ENCODE results near the gene BBOX1. TPM values are rescaled to one million over a fixed set of nuclear protein-coding genes. Genes with fewer than 3 reads are reported as not detected.

BBOX1 gene
- total and polyA plus RNA-seq, 2 of the 4 experiments (the other 2 are of a cell fraction), result not detected

DNA sequence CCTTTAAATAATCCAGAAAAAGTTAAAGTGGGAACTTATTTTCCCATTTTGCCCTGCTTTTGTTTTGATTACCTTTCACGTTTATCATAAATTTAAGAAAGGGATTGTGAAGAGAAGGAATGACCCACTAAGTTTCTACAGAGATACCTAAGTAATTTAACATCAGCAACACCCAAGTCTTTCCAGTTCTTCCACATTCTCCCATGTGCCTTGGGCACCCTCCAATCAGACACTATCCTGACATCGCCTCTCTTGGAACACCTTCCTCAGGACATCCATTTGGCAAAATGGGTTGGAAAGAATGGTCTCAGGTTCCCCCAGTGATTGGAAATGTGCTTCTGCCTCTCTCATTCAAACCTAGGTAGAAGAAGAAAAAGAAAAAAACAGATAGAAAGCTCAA, 6.3 kb downstream of the BBOX1 start:
- Histone ChIP-seq H4K8ac (ENCODE audit: low read depth in 2 of 2, low read length in 2 of 2) (no peak overlapping the region), H3K56ac (ENCODE audit: extremely low read depth, insufficient read depth, low read length) (no peak overlapping the region), H3K4ac (ENCODE audit: low read depth, low read length) (no peak overlapping the region), H3K23ac (ENCODE audit: low read depth, low read length) (no peak overlapping the region), H2AK9ac (replicated peaks; ENCODE audit: low read depth, low read length, poor library complexity) (no peak overlapping the region), H2AFZ (replicated peaks; ENCODE audit: low read length, poor library complexity) (no peak overlapping the region), H4K20me1 (ENCODE audit: insufficient read depth, low read length) (no peaks in the 10 kb centered on the region), H2BK20ac (ENCODE audit: low read depth, low read length) (no peak overlapping the region), H2BK5ac (ENCODE audit: low read depth, low read length, poor library complexity, severe bottlenecking) (no peak overlapping the region), H3K4me3 (ENCODE audit: insufficient read depth, low read depth, low read length) (no peak overlapping the region), H4K5ac (ENCODE audit: low read depth, low read length) (no peak overlapping the region), H3K27me3 (ENCODE audit: control insufficient read depth, insufficient read depth, low read length) (no peaks in the 10 kb centered on the region), H4K91ac (ENCODE audit: insufficient read depth, low read depth, low read length) (no peak overlapping the region), H2BK120ac (ENCODE audit: low read depth, low read length) (no peak overlapping the region), H3K9ac (ENCODE audit: low read depth, low read length) (no peak overlapping the region), H3K4me2 (ENCODE audit: low read depth, low read length) (no peak overlapping the region), H3K18ac (ENCODE audit: low read depth, low read length) (no peak overlapping the region), H3K9me3 (ENCODE audit: control insufficient read depth, insufficient read depth, low read length) (no peaks in the 10 kb centered on the region), H2BK15ac (ENCODE audit: low read depth, low read length) (no peak overlapping the region), H3K79me1 (ENCODE audit: low read depth in 1 of 2, low read length in 2 of 2) (no peaks in the 10 kb centered on the region), H3K4me1 (ENCODE audit: control insufficient read depth, insufficient read depth, low read length) (no peaks in the 10 kb centered on the region; the same call in 1 of the 2 replicates), H3K36me3 (ENCODE audit: control insufficient read depth, insufficient read depth, low read length) (no peaks in the 10 kb centered on the region), H3K14ac (replicated peaks; ENCODE audit: low read depth, low read length) (no peak overlapping the region), H3K9me1 (ENCODE audit: insufficient read depth, low read length) (no peaks in the 10 kb centered on the region), H2AK5ac (ENCODE audit: low read depth, low read length) (no peak overlapping the region), H3K27ac (ENCODE audit: insufficient read depth, low read length) (no peak overlapping the region)
- ChIA-PET POLR2A (ENCODE audit: unreplicated experiment) (no interaction called here), CTCF (interaction anchor here (0.6 kb wide), 1 partner anchor 1033 kb away, joined by 5 read pairs; no protein-coding TSS in a partner anchor)
- no peak for ATAC-seq (ENCODE audit: low read depth)
- TF ChIP-seq RFX5 (IDR thresholded peaks at IDR 0.05; ENCODE audit: low read depth, low read length), result no peak
- TF ChIP-seq NFE2L2 (IDR thresholded peaks at IDR 0.05; ENCODE audit: low read depth, low read length), result no peak
- TF ChIP-seq RAD21 (IDR thresholded peaks at IDR 0.05; ENCODE audit: low read length), result no peak
- no peak for TF ChIP-seq CHD1 (IDR thresholded peaks at IDR 0.05; ENCODE audit: low read depth, low read length)
- TF ChIP-seq FOS (IDR thresholded peaks at IDR 0.05; ENCODE audit: low read depth, low read length), result no peak
- no peak for TF ChIP-seq MXI1 (IDR thresholded peaks at IDR 0.05; ENCODE audit: borderline replicate concordance, low read depth, low read length)
- TF ChIP-seq BHLHE40 (IDR thresholded peaks at IDR 0.05; ENCODE audit: low read depth, low read length), result no peak
- TF ChIP-seq SMC3 (IDR thresholded peaks at IDR 0.05; ENCODE audit: low read depth, low read length), result no peak
- TF ChIP-seq, protein P1, sequence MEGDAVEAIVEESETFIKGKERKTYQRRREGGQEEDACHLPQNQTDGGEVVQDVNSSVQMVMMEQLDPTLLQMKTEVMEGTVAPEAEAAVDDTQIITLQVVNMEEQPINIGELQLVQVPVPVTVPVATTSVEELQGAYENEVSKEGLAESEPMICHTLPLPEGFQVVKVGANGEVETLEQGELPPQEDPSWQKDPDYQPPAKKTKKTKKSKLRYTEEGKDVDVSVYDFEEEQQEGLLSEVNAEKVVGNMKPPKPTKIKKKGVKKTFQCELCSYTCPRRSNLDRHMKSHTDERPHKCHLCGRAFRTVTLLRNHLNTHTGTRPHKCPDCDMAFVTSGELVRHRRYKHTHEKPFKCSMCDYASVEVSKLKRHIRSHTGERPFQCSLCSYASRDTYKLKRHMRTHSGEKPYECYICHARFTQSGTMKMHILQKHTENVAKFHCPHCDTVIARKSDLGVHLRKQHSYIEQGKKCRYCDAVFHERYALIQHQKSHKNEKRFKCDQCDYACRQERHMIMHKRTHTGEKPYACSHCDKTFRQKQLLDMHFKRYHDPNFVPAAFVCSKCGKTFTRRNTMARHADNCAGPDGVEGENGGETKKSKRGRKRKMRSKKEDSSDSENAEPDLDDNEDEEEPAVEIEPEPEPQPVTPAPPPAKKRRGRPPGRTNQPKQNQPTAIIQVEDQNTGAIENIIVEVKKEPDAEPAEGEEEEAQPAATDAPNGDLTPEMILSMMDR (conservative IDR thresholded peaks at IDR 0.05; ENCODE audit: low read depth, low read length), result no peak
- TF ChIP-seq CEBPB (IDR thresholded peaks at IDR 0.05; ENCODE audit: low read depth, low read length), result no peak
- TF ChIP-seq MAZ (IDR thresholded peaks at IDR 0.05; ENCODE audit: borderline replicate concordance, low read depth, low read length), result no peak
- TF ChIP-seq RCOR1 (IDR thresholded peaks at IDR 0.05; ENCODE audit: insufficient replicate concordance, low read length), result no peak
- TF ChIP-seq, protein P2, sequence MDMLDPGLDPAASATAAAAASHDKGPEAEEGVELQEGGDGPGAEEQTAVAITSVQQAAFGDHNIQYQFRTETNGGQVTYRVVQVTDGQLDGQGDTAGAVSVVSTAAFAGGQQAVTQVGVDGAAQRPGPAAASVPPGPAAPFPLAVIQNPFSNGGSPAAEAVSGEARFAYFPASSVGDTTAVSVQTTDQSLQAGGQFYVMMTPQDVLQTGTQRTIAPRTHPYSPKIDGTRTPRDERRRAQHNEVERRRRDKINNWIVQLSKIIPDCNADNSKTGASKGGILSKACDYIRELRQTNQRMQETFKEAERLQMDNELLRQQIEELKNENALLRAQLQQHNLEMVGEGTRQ (IDR thresholded peaks at IDR 0.05; ENCODE audit: low read depth, low read length), result no peak
- TF ChIP-seq, protein P3, sequence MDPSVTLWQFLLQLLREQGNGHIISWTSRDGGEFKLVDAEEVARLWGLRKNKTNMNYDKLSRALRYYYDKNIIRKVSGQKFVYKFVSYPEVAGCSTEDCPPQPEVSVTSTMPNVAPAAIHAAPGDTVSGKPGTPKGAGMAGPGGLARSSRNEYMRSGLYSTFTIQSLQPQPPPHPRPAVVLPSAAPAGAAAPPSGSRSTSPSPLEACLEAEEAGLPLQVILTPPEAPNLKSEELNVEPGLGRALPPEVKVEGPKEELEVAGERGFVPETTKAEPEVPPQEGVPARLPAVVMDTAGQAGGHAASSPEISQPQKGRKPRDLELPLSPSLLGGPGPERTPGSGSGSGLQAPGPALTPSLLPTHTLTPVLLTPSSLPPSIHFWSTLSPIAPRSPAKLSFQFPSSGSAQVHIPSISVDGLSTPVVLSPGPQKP (IDR thresholded peaks at IDR 0.05; ENCODE audit: borderline replicate concordance, low read depth, low read length), result no peak
- no peak for TF ChIP-seq MAFK (IDR thresholded peaks at IDR 0.05; ENCODE audit: low read depth, low read length)
- no peak for TF ChIP-seq POLR2A (IDR thresholded peaks at IDR 0.05; ENCODE audit: low read depth, low read length)
- WGBS, 2 experiments (ENCODE audit: extremely low coverage in 2 of 2, insufficient read length in 1 of 2), result no CpG with 5 or more reads among the region's 2 CpGs
- intact Hi-C loops (cut with micrococcal nuclease) (no loop called here), dilution Hi-C loops (cut with HindIII; ENCODE audit: low sequenced_read_pairs, unreplicated experiment) (no loop called here), in situ Hi-C loops (cut with MboI; ENCODE audit: low sequenced_read_pairs) (no loop called here)
- BruUV-seq (replicated peaks), result no TSS peak
- DNase-seq, result no peak

All from IMR-90 (cell line).